SU-DHL-6 (cell line): Measurements from ENCODE around the gene SPEN.

Experiments
- CTCF ChIP-seq: fragments of 200-600 bp; sonication (generic); IDR thresholded peaks from one replicate; pipeline ENCODE4 v1.5.1; 2017; ENCODE audit warnings: antibody characterized with exemption, mild to moderate bottlenecking, low read length, moderate library complexity; ENCODE audit not compliant: insufficient read depth, poor library complexity, severe bottlenecking
- EZH2phosphoT487 ChIP-seq: fragments of 200-600 bp; sonication (generic), shearing (Covaris generic); conservative IDR thresholded peaks from 2 replicates; pipeline ENCODE4 v1.6.1; 2018; ENCODE audit warnings: mild to moderate bottlenecking, antibody characterized with exemption, low read length, moderate library complexity, mixed read lengths

GRCh38 chr1:15966081-15966955 is 118.8 kb downstream of the SPEN start:
- no peak for TF ChIP-seq CTCF
- no peak for TF ChIP-seq EZH2phosphoT487
